CD4-positive, alpha-beta T cell (primary cell): ENCODE data around the gene SYTL3. TPM values are rescaled to one million over a fixed set of nuclear protein-coding genes. Genes with fewer than 3 reads are reported as not detected.

Experiments used
- ATAC-seq: fragments of 200-7000 bp; cut with Tn5 transposase; one replicate; pipeline ENCODE4 v1.10.0; 2022; ENCODE audit warnings: mild to moderate bottlenecking; ENCODE audit not compliant: poor library complexity
- CTCF ChIA-PET: fragments of 350-600 bp; sonication (Branson Sonifier 250); formaldehyde crosslinking; loops from one replicate; lab custom pipeline; 2021; ENCODE audit warnings: antibody characterized with exemption, inconsistent platforms; lab: Charles Lee
- POLR2A ChIA-PET: fragments of 350-600 bp; sonication (Branson Sonifier 250); formaldehyde crosslinking; loops from one replicate; lab custom pipeline; 2021; ENCODE audit warnings: antibody characterized with exemption, inconsistent platforms; lab: Charles Lee
- DNase-seq, 14 experiments: peaks; one replicate each; pipeline ENCODE4 v3.0.0-alpha.2; 2013 to 2020; ENCODE audit warnings: mixed read lengths in 2 of 14
- H3K27ac ChIP-seq, 2 donors: one replicate each; pipeline versions ENCODE4 v1.5.1 to v1.7.0; 2013; ENCODE audit warnings: low read length in 2 of 2, low read depth in 1 of 2, mild to moderate bottlenecking in 1 of 2
- H3K27me3 ChIP-seq, 2 experiments: 1 replicate in 1 of 2; 2 replicates in 1 of 2; pipeline versions ENCODE4 v1.6.1 to v1.7.0; 2013; ENCODE audit warnings: low read length in 2 of 2, control low read depth in 1 of 2, mild to moderate bottlenecking in 1 of 2, moderate library complexity in 1 of 2; ENCODE audit not compliant: insufficient read depth in 2 of 2, control insufficient read depth in 1 of 2
- H3K36me3 ChIP-seq: one replicate; pipeline ENCODE4 v1.6.1; 2013; ENCODE audit warnings: low read length, control low read depth; ENCODE audit not compliant: insufficient read depth
- H3K4me1 ChIP-seq: one replicate; pipeline ENCODE4 v1.6.1; 2013; ENCODE audit warnings: low read length, control low read depth; ENCODE audit not compliant: insufficient read depth
- H3K4me3 ChIP-seq: one replicate; pipeline ENCODE4 v1.5.1; 2013; ENCODE audit warnings: mild to moderate bottlenecking, low read length, moderate library complexity
- H3K9me3 ChIP-seq, 2 experiments: 1 replicate in 1 of 2; 2 replicates in 1 of 2; pipeline versions ENCODE4 v1.6.1 to v1.7.0; 2013; ENCODE audit warnings: low read length in 2 of 2, mild to moderate bottlenecking in 2 of 2, control low read depth in 1 of 2, moderate library complexity in 1 of 2; ENCODE audit not compliant: control insufficient read depth in 1 of 2, insufficient read depth in 1 of 2
- H3K27ac Mint-ChIP-seq: one replicate; pipeline ENCODE4 v1.8.0; 2020; ENCODE audit warnings: mixed read lengths
- H3K27me3 Mint-ChIP-seq: one replicate; pipeline ENCODE4 v1.8.0; 2021; ENCODE audit warnings: mixed read lengths
- H3K36me3 Mint-ChIP-seq: one replicate; pipeline ENCODE4 v1.8.0; 2021; ENCODE audit warnings: low read depth, mixed read lengths
- H3K4me1 Mint-ChIP-seq: one replicate; pipeline ENCODE4 v1.8.0; 2021; ENCODE audit warnings: low read depth, mixed read lengths
- H3K4me3 Mint-ChIP-seq: one replicate; pipeline ENCODE4 v1.8.0; 2020; ENCODE audit warnings: mild to moderate bottlenecking, mixed read lengths
- H3K9me3 Mint-ChIP-seq: one replicate; pipeline ENCODE4 v1.8.0; 2020; ENCODE audit warnings: mixed read lengths
- CTCF ChIP-seq: fragments of 200-600 bp; IDR thresholded peaks from one replicate; pipeline ENCODE4 v1.8.0; 2022; ENCODE audit warnings: antibody characterized with exemption, mild to moderate bottlenecking
- intact Hi-C, 2 experiments: fragments of 100-400 bp; cut with DNase I in 1 of 2; cut with micrococcal nuclease in 1 of 2; formaldehyde crosslinking; loops; one replicate each; pipeline versions ENCODE4 v1.15.1 to v1.9.0; 2023 to 2025; cut with DNase I, micrococcal nuclease
- total RNA-seq, 174 experiments: library from RNA in 2 of 174; stranded (reverse) in 2 of 174; gene quantifications; one replicate each; pipeline ENCODE4 v1.2.3 and lab custom pipeline; 2021 to 2026

The SYTL3 gene
- total RNA-seq, 2 experiments from 2014 or later = 41.2 to 42.7 TPM

- intact Hi-C loops = no loop called here
- H3K27ac Mint-ChIP-seq = no peak overlapping the region
- H3K27me3 Mint-ChIP-seq = no peaks in the 10 kb centered on the region
- no peak overlapping the region for H3K4me3 ChIP-seq
- no peak overlapping the region for H3K4me3 Mint-ChIP-seq
- peaks cover 32% of the 10 kb centered on the region for H3K36me3 ChIP-seq
- H3K9me3 ChIP-seq = peaks cover 7 to 14% of the 10 kb centered on the region in 2 experiments
- ATAC-seq (no peak), DNase-seq (no peak)
- H3K27me3 ChIP-seq = no peaks in the 10 kb centered on the region
- POLR2A ChIA-PET = no interaction called here
- H3K27ac ChIP-seq = no peak overlapping the region
- no peaks in the 10 kb centered on the region for H3K4me1 Mint-ChIP-seq
- CTCF ChIA-PET = interaction anchor here (0.7 to 1.4 kb wide), 2 partner anchors 30 to 48 kb away, joined by 3 read pairs; no protein-coding TSS in a partner anchor
- no peak for TF ChIP-seq CTCF
- H3K36me3 Mint-ChIP-seq = peaks cover 86% of the 10 kb centered on the region
- peaks cover 12% of the 10 kb centered on the region for H3K9me3 Mint-ChIP-seq
- no peaks in the 10 kb centered on the region for H3K4me1 ChIP-seq
Measured at GRCh38 chr6:158739673-158740072, 89.8 kb downstream of the SYTL3 start.

- H3K4me3 Mint-ChIP-seq = no peak overlapping the region
- TF ChIP-seq CTCF = no peak
- H3K27ac ChIP-seq = no peak overlapping the region
- no peaks in the 10 kb centered on the region for H3K27me3 ChIP-seq
- peaks cover 7 to 11% of the 10 kb centered on the region in 2 experiments for H3K9me3 ChIP-seq
- peaks cover 11% of the 10 kb centered on the region for H3K9me3 Mint-ChIP-seq
- H3K36me3 ChIP-seq = peaks cover 45% of the 10 kb centered on the region
- H3K36me3 Mint-ChIP-seq = peaks cover 74% of the 10 kb centered on the region
- CTCF ChIA-PET = interaction anchor here (0.6 to 1.5 kb wide), 3 partner anchors 25 to 391 kb away, joined by 3 to 4 read pairs (median 3); no protein-coding TSS in a partner anchor
- H3K27ac Mint-ChIP-seq = no peak overlapping the region
- no peaks in the 10 kb centered on the region for H3K4me1 Mint-ChIP-seq
- no peak for ATAC-seq
- no peak for DNase-seq
- POLR2A ChIA-PET = no interaction called here
- no peaks in the 10 kb centered on the region for H3K27me3 Mint-ChIP-seq
- no peaks in the 10 kb centered on the region for H3K4me1 ChIP-seq
- no peak overlapping the region for H3K4me3 ChIP-seq
- intact Hi-C loops = no loop called here
Measured at GRCh38 chr6:158743033-158743651, 93.3 kb downstream of the SYTL3 start.

- H3K36me3 Mint-ChIP-seq = peaks cover 64% of the 10 kb centered on the region
- intact Hi-C loops = no loop called here
- no peak for TF ChIP-seq CTCF
- ChIA-PET CTCF (interaction anchor here (1.5 kb wide), 1 partner anchor 41 kb away, joined by 3 read pairs; no protein-coding TSS in a partner anchor), POLR2A (no interaction called here)
- Histone ChIP-seq H3K4me1 (no peaks in the 10 kb centered on the region), H3K4me3 (no peak overlapping the region), H3K27me3 (no peaks in the 10 kb centered on the region), H3K9me3 (no peaks in the 10 kb centered on the region), H3K27ac (no peak overlapping the region), H3K36me3 (peaks cover 31% of the 10 kb centered on the region)
- H3K9me3 Mint-ChIP-seq = no peaks in the 10 kb centered on the region
- H3K27me3 Mint-ChIP-seq = no peaks in the 10 kb centered on the region
- no peak overlapping the region for H3K4me3 Mint-ChIP-seq
- DNase-seq = no peak
- H3K4me1 Mint-ChIP-seq = no peaks in the 10 kb centered on the region
- no peak for ATAC-seq
- no peak overlapping the region for H3K27ac Mint-ChIP-seq
Measured at GRCh38 chr6:158744986-158745430, 95.2 kb downstream of the SYTL3 start.
